ENCODE measurements around the gene TBKBP1. TPM values are rescaled to one million over a fixed set of nuclear protein-coding genes. Genes with fewer than 3 reads are reported as not detected.

Gene TBKBP1
- total and polyA plus RNA-seq, 2 donors (not counting 3 experiments of a cell fraction or from before 2014, with no cell fraction given), result 7.0 to 11.7 TPM

DNA sequence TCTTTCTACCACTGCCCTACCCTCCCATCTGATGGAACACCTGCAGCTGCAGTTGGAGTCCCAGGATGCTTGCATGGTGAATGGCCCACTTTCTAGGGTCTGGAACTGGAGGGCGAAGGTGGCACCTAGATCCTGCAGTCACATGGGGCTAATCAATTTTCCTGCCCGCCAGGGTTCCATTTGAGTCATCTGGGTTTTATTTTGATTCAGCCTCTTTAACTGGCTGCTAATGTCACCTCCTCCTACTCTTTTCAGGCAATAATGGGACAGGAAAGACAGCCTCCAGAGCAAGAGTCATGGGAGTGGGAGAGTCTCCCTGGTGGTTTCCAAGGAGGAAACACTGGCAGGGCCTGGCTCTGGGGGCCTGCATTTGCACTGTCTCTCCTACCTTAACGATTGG lies 3.8 kb upstream of the TBKBP1 start:
- POLR2A ChIA-PET, result interaction anchor here (0.5 kb wide), 1 partner anchor 230 kb away, joined by 4 read pairs; no protein-coding TSS in a partner anchor
- TF ChIP-seq, protein P1, sequence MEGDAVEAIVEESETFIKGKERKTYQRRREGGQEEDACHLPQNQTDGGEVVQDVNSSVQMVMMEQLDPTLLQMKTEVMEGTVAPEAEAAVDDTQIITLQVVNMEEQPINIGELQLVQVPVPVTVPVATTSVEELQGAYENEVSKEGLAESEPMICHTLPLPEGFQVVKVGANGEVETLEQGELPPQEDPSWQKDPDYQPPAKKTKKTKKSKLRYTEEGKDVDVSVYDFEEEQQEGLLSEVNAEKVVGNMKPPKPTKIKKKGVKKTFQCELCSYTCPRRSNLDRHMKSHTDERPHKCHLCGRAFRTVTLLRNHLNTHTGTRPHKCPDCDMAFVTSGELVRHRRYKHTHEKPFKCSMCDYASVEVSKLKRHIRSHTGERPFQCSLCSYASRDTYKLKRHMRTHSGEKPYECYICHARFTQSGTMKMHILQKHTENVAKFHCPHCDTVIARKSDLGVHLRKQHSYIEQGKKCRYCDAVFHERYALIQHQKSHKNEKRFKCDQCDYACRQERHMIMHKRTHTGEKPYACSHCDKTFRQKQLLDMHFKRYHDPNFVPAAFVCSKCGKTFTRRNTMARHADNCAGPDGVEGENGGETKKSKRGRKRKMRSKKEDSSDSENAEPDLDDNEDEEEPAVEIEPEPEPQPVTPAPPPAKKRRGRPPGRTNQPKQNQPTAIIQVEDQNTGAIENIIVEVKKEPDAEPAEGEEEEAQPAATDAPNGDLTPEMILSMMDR (IDR thresholded peaks at IDR 0.05; ENCODE audit: extremely low read depth in 1 of 2, insufficient read depth in 1 of 2, low read depth in 1 of 2, low read length in 2 of 2), result no peak
- TF ChIP-seq JUN (IDR thresholded peaks at IDR 0.05; ENCODE audit: borderline replicate concordance, insufficient read depth, insufficient read length, low read depth), result no peak
- TF ChIP-seq EZH2 (IDR thresholded peaks at IDR 0.05; ENCODE audit: borderline replicate concordance, low read depth, low read length, severe bottlenecking), result no peak
- no peak for TF ChIP-seq GATA2 (IDR thresholded peaks at IDR 0.05; ENCODE audit: insufficient read depth, insufficient read length, low read depth, low read length)
- TF ChIP-seq POLR2A (IDR thresholded peaks at IDR 0.05; ENCODE audit: low read depth, low read length), result no peak
- no peak for TF ChIP-seq MYC (IDR thresholded peaks at IDR 0.05; ENCODE audit: low read depth, low read length)
- TF ChIP-seq, protein P2, sequence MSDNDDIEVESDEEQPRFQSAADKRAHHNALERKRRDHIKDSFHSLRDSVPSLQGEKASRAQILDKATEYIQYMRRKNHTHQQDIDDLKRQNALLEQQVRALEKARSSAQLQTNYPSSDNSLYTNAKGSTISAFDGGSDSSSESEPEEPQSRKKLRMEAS (IDR thresholded peaks at IDR 0.05; ENCODE audit: insufficient read depth, insufficient read length), result no peak
- no peak for TF ChIP-seq FOS (IDR thresholded peaks at IDR 0.05; ENCODE audit: borderline replicate concordance, insufficient read depth, low read length)
- no peak for TF ChIP-seq POLR2AphosphoS5 (IDR thresholded peaks at IDR 0.05; ENCODE audit: insufficient read depth, low read depth, low read length)
- no peak for FAIRE-seq
- H3K4me2 ChIP-seq (ENCODE audit: insufficient read depth, low read length), result no peak overlapping the region
- no peak overlapping the region for H3K27ac ChIP-seq (ENCODE audit: insufficient read depth, low read depth, low read length)
- H2AFZ ChIP-seq (ENCODE audit: low read depth, low read length), result no peak overlapping the region
- no peak overlapping the region for H3K9ac ChIP-seq (replicated peaks; ENCODE audit: extremely low read depth, insufficient read depth, low read length)
- no peaks in the 10 kb centered on the region for H3K27me3 ChIP-seq (ENCODE audit: control insufficient read depth in 2 of 2, insufficient read depth in 2 of 2, low read length in 2 of 2)
- dilution Hi-C loops (cut with MboI; ENCODE audit: extremely low pct_ligation_motif_present, low sequenced_read_pairs) (no loop called here), intact Hi-C loops (cut with micrococcal nuclease) (no loop called here)
- no peak for DNase-seq (ENCODE audit: low read depth, low spot score)
- no TSS peak for BruUV-seq (replicated peaks)
- H3K9me3 ChIP-seq (replicated peaks; ENCODE audit: control insufficient read depth, insufficient read depth, low read length), result no peaks in the 10 kb centered on the region
- no peaks in the 10 kb centered on the region for H4K20me1 ChIP-seq (replicated peaks; ENCODE audit: control insufficient read depth, extremely low read depth, insufficient read depth, low read length)
- H3K4me3 ChIP-seq (replicated peaks in 1 of 3; ENCODE audit: insufficient read depth in 1 of 3, low read depth in 1 of 3, low read length in 3 of 3), result no peak overlapping the region
- no peaks in the 10 kb centered on the region for H3K36me3 ChIP-seq (ENCODE audit: control insufficient read depth in 2 of 2, extremely low read depth in 1 of 2, insufficient read depth in 2 of 2, low read length in 2 of 2)
- peaks cover 41% of the 10 kb centered on the region for H3K4me1 ChIP-seq (ENCODE audit: control insufficient read depth, extremely low read depth, insufficient read depth, low read length)
- H3K9me1 ChIP-seq (replicated peaks; ENCODE audit: control insufficient read depth, extremely low read depth, insufficient read depth, low read length), result no peaks in the 10 kb centered on the region
- no peaks in the 10 kb centered on the region for H3K79me2 ChIP-seq (ENCODE audit: control insufficient read depth, insufficient read depth, low read length)
- CTCF ChIA-PET, result no interaction called here
